Activated T-cell treated with anti-CD3 and anti-CD28 coated beads for 24 hours (primary cell): ENCODE results near the gene PTPRE.

Experiments used
- DNase-seq: peaks from one replicate; pipeline ENCODE4 v3.0.0-alpha.2; 2020; ENCODE audit warnings: low read depth

PTPRE gene

GRCh38 chr10:128125416-128125943 lies 218.6 kb downstream of the PTPRE start:
- DNase-seq = no peak

- DNase-seq = peak; percentile 84
These were observed 219.3 kb downstream of the PTPRE start, which contains the start of gene MKI67 for GRCh38 chr10:128125944-128126764. TSS of gene MKI67 (minus strand) at chr10:128126423. CDS start at chr10:128125667, 756 bp downstream.

- no peak for DNase-seq
These were observed 221.7 kb downstream of the PTPRE start for GRCh38 chr10:128128582-128128981.

- no peak for DNase-seq
These were observed 223.1 kb downstream of the PTPRE start for GRCh38 chr10:128130051-128130450.
